Measurements from ENCODE around the gene GARNL3.

The GARNL3 gene

DNA sequence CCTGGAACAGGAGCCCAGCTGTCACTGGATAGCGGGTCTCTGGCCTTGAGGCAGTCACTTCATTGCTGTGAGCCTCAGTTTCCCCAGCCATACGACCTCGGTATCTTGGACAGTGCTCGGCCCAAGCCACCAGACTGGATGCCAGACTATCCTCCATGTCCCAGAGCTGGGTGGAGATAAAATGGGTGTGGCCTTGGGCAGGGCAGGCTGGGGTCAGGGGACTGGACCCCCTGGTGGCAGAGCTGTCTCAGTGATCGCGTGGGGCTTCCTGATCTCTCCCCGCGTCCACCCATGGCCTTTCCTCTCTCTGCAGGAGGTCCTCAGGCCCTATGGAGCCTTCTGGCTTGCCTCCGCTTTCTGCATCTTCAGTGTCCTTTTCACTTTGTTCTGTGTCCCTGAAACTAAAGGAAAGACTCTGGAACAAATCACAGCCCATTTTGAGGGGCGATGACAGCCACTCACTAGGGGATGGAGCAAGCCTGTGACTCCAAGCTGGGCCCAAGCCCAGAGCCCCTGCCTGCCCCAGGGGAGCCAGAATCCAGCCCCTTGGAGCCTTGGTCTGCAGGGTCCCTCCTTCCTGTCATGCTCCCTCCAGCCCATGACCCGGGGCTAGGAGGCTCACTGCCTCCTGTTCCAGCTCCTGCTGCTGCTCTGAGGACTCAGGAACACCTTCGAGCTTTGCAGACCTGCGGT lies 142.4 kb downstream of the GARNL3 start:
- DNase-seq = no peak

DNA sequence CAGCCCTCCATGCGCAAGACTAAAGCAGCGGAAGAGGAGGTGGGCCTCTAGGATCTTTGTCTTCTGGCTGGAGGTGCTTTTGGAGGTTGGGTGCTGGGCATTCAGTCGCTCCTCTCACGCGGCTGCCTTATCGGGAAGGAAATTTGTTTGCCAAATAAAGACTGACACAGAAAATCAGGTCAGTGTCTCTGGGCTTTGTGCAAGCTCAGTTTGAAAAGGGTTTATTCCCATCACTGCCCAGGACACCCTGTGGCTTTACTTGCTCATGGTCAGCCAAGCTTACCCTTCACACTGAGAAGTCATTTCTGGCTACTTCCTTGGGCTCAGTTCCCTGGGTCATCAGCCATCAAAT lies 142.9 kb downstream of the GARNL3 start:
- DNase-seq = no peak

DNA sequence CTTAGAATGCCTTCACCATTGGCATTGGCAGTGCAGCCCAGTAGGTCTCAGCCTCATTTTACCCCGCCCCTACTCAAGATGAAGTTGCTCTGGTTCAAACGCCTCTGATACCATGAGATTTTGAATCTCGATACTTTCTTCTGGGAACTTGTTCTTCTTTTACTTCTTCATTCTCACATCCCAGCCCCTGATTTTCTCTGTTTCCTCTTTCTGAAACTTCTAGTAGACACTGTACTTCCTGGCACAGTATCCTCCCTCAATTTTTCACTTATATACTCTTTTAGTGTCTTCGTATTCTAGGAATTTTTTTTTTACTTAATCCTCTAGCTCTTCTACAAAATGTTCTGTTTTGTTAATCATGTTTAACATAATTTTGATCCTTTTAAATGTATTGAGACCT lies 146.5 kb downstream of the GARNL3 start:
- DNase-seq = no peak

- no peak for DNase-seq
Observed at GRCh38 chr9:127415141-127415540, 150.6 kb downstream of the GARNL3 start.

DNA sequence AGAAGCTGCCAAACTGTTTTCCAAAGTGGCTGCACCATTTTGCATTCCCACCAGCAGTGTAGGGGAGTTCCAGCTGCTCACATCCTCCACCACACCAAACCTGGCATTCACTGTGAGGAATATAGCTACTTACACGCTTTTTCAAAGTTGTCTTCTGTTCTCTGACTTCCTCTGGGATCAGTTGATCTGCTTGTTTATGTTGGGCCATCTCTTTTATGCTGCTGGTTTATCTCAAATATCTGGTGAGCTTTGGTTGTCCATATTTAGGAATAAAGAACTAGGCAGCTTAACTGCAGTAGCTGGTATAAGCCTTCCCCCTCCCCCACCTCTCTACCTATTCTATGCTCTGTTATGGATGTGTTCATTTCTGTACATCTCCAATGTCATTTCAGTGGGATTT lies 151.1 kb downstream of the GARNL3 start:
- no peak for DNase-seq

GRCh38 chr9:127417131-127418036 lies 152.8 kb downstream of the GARNL3 start:
- no peak for DNase-seq

GRCh38 chr9:127418037-127418471 lies 153.5 kb downstream of the GARNL3 start:
- DNase-seq = peak in 2 of 3 experiments; percentile 18 to 26

DNA sequence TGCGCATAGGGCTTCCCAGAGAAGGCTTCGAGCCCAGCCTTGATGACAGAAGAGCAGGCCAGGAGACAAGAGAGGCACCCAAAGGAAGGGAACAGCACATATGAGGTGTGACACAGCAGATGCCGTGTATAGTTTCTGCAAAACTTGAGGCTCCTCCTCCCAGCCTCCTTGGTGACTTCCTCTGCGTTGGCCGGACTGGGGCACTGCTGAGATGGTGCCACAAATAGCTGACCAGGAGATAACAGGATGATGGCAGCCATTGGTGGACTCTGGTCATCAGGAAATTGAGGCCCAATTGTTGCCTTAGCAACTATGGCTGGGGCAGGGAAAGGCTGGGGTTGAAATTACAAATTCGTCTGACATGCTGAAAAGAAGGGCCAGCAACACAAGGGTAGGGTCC lies 154.8 kb downstream of the GARNL3 start:
- no peak for DNase-seq

GRCh38 chr9:127421057-127421456 lies 156.5 kb downstream of the GARNL3 start:
- DNase-seq = no peak

- no peak for DNase-seq
Observed at GRCh38 chr9:127422133-127422782, 157.7 kb downstream of the GARNL3 start.

- DNase-seq = no peak
Observed at GRCh38 chr9:127422787-127423186, 158.2 kb downstream of the GARNL3 start.

GRCh38 chr9:127423476-127423933 lies 158.9 kb downstream of the GARNL3 start:
- DNase-seq = no peak

DNA sequence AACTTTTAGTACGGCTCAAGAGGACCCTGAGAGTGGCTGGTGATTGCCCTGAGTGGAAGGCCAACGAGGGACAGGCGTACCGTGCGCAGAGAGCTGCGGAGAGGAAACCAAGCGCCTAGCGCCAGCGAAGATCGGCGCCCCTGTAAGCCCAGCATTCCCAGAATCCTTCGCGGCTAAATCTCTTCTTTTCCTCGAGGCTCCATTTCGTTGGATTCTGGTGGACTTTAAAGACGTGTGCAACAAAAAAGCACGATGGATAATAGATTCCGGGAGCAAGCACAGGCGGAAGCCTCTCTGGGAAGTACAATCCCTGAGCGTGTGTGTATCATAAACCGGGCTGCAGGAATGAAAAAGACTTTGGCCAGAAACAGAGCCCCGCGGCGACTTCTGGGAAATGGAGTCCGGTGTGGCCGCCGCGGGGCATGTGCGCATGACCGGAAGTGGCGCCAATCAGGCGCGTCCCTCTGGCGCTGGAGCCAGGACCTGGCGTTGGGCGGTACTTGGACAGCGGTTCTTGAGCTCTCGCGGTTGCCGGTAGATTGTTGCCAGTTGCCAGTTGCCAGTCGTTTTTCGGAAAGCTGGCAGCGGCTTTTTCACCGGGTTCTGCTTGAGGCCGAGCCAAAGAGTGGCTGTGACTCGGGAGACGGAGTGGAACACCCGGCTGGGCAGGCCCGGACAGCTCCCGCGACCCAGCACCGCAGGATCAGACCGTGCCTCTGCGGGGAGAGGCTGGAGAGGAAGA lies 159.5 kb downstream of the GARNL3 start, which contains the start of gene ZNF79:
TSS of gene ZNF79 (plus strand) at position 449 of the 742 bp plus-strand sequence. CDS start 406 bp downstream, outside the sequence.
- DNase-seq = peak; percentile 88 to 99 (median 98)

- no peak for DNase-seq
Observed at GRCh38 chr9:127424676-127424999, 160.1 kb downstream of the GARNL3 start.

GRCh38 chr9:127426756-127427155 lies 162.2 kb downstream of the GARNL3 start:
- no peak for DNase-seq

DNA sequence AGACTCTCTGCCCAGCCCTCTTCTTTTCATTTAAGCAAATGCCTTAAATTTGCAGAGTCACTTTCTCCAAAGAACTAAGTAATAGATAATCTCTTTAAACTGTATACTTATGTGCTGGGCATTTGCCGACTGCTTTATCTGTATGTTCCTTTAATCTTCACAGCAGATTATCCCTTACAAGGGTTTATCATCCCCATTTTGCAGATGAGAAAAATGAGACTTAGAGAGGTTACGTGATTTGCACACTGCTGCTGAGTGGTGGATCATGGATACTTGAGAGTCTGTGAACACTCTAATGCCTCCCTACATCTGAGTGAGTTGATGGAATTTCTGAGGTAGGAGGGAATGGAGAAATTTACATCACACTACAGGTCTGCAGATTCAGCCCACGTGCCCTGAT lies 163.8 kb downstream of the GARNL3 start:
- no peak for DNase-seq

GRCh38 chr9:127430415-127430814 lies 165.8 kb downstream of the GARNL3 start:
- no peak for DNase-seq

DNA sequence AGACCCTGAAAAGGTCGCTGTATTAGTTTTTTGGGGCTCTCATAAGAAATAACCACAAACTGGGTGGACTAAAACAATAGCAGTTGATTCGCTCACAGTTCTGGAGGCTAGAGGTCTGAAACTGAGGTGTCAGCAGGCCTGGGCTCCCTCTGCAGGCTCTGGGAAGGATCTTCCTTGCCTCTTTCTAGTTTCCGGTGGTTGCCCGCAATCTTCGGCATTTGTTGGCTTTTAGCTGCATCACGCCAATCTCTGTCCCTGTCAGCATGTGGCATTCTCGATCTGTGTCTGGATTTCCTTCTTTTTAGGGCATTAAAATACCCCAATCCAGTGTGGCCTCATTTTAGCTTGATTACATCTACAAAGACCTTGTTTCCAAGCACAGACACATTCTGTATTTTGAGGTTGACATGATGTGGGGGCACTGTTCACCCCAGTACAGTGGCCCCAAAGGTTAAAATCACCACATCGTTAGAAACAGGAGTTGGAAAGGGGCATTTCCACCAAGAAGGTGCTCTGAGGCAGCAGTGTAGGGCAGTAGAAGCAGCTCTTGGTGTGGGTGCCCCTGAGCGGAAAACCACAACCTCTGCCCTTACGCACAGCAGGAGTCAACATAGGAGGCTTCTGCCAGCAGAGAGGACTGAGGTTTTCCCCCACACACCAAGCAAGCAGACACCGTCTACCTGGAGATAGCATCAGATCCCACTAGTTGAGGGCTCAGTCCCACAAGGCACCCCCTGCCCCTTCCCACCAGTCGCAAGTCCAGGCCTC lies 173.1 kb downstream of the GARNL3 start:
- no peak for DNase-seq

- no peak for DNase-seq
Observed at GRCh38 chr9:127438394-127438793, 173.8 kb downstream of the GARNL3 start.

Measured in NCI-H1417 (cell line).